ENCODE results near the gene PTPN4.
"Not testable (repeated sequence)": the region's sequence is repeated elsewhere in the genome, so short reads cannot be mapped to it uniquely, and the experiment has no call there.

Gene PTPN4

GRCh38 chr2:119792907-119793312 lies 33.2 kb downstream of the PTPN4 start:
- no peak for TF ChIP-seq CTCF (IDR thresholded peaks at IDR 0.05; ENCODE audit: unreplicated experiment in 3 of 3)
- Mint-ChIP-seq H3K4me1 (no peaks in the 10 kb centered on the region), H3K4me3 (no peak overlapping the region), H3K27ac (no peak overlapping the region), H3K9me3 (peaks cover 44% of the 10 kb centered on the region), H3K36me3 (ENCODE audit: low read depth) (peaks cover 55% of the 10 kb centered on the region), H3K27me3 (ENCODE audit: low read depth) (no peaks in the 10 kb centered on the region)

GRCh38 chr2:119794237-119794636 lies 34.5 kb downstream of the PTPN4 start:
- TF ChIP-seq CTCF (IDR thresholded peaks at IDR 0.05; ENCODE audit: unreplicated experiment in 3 of 3): no peak
- H3K4me1 Mint-ChIP-seq: no peaks in the 10 kb centered on the region
- peaks cover 39% of the 10 kb centered on the region for H3K9me3 Mint-ChIP-seq
- peaks cover 48% of the 10 kb centered on the region for H3K36me3 Mint-ChIP-seq (ENCODE audit: low read depth)
- no peak overlapping the region for H3K4me3 Mint-ChIP-seq
- no peaks in the 10 kb centered on the region for H3K27me3 Mint-ChIP-seq (ENCODE audit: low read depth)
- H3K27ac Mint-ChIP-seq: no peak overlapping the region

GRCh38 chr2:119795309-119796303 lies 35.9 kb downstream of the PTPN4 start:
- Mint-ChIP-seq H3K4me1 (no peaks in the 10 kb centered on the region), H3K27ac (no peak overlapping the region), H3K27me3 (ENCODE audit: low read depth) (no peaks in the 10 kb centered on the region), H3K4me3 (no peak overlapping the region), H3K36me3 (ENCODE audit: low read depth) (peaks cover 36% of the 10 kb centered on the region), H3K9me3 (peaks cover 26% of the 10 kb centered on the region)
- TF ChIP-seq CTCF (IDR thresholded peaks at IDR 0.05; ENCODE audit: unreplicated experiment in 3 of 3): no peak

GRCh38 chr2:119800376-119800902 lies 40.7 kb downstream of the PTPN4 start:
- Mint-ChIP-seq H3K27me3 (ENCODE audit: low read depth) (no peaks in the 10 kb centered on the region), H3K36me3 (ENCODE audit: low read depth) (peaks cover 23% of the 10 kb centered on the region), H3K27ac (no peak overlapping the region), H3K4me1 (no peaks in the 10 kb centered on the region), H3K9me3 (peaks cover 13% of the 10 kb centered on the region), H3K4me3 (no peak overlapping the region)
- TF ChIP-seq CTCF (IDR thresholded peaks at IDR 0.05; ENCODE audit: unreplicated experiment in 3 of 3): no peak

GRCh38 chr2:119801040-119801439 lies 41.3 kb downstream of the PTPN4 start:
- no peak overlapping the region for H3K4me3 Mint-ChIP-seq
- H3K27me3 Mint-ChIP-seq (ENCODE audit: low read depth): no peaks in the 10 kb centered on the region
- no peak for TF ChIP-seq CTCF (IDR thresholded peaks at IDR 0.05; ENCODE audit: unreplicated experiment in 3 of 3)
- peaks cover 19% of the 10 kb centered on the region for H3K9me3 Mint-ChIP-seq
- H3K36me3 Mint-ChIP-seq (ENCODE audit: low read depth): peaks cover 29% of the 10 kb centered on the region
- H3K27ac Mint-ChIP-seq: no peak overlapping the region
- no peaks in the 10 kb centered on the region for H3K4me1 Mint-ChIP-seq

GRCh38 chr2:119801989-119802388 lies 42.3 kb downstream of the PTPN4 start:
- H3K4me1 Mint-ChIP-seq; H3K4me3 Mint-ChIP-seq; H3K27ac Mint-ChIP-seq; H3K27me3 Mint-ChIP-seq (ENCODE audit: low read depth): not testable (repeated sequence)
- Mint-ChIP-seq H3K36me3 (ENCODE audit: low read depth) (peaks cover 38% of the 10 kb centered on the region), H3K9me3 (peaks cover 27% of the 10 kb centered on the region)
